Ascending aorta (tissue), 2 donors: ENCODE data around the gene SGK2. TPM values are rescaled to one million over a fixed set of nuclear protein-coding genes. Genes with fewer than 3 reads are reported as not detected.
A peak's percentile ranks its signal among the peaks of the same experiment; 100 is the strongest.

Source experiments
- DNase-seq, 2 donors: peaks; one replicate each; pipeline ENCODE4 v3.0.0-alpha.2; 2019; ENCODE audit warnings: low spot score in 2 of 2
- H3K27ac ChIP-seq, 2 donors: fragments of 200-600 bp; sonication (generic); one replicate each; pipeline ENCODE4 v1.5.1; 2016 to 2017; ENCODE audit warnings: mild to moderate bottlenecking in 1 of 2
- H3K27me3 ChIP-seq: fragments of 200-600 bp; sonication (generic); one replicate; pipeline ENCODE4 v1.5.1; 2017
- H3K36me3 ChIP-seq, 2 donors: fragments of 200-600 bp; sonication (generic); one replicate each; pipeline ENCODE4 v1.5.1; 2016
- H3K4me1 ChIP-seq, 2 donors: fragments of 200-600 bp; sonication (generic); one replicate each; pipeline ENCODE4 v1.5.1; 2016 to 2017; ENCODE audit warnings: mild to moderate bottlenecking in 1 of 2
- H3K4me3 ChIP-seq, 2 donors: fragments of 200-600 bp; sonication (generic); one replicate each; pipeline ENCODE4 v1.5.1; 2016 to 2017; ENCODE audit warnings: mild to moderate bottlenecking in 1 of 2
- H3K9me3 ChIP-seq, 2 donors: fragments of 200-600 bp; sonication (generic); one replicate each; pipeline ENCODE4 v1.5.1; 2016
- intact Hi-C: fragments of 100-400 bp; cut with DNase I; formaldehyde crosslinking; loops from one replicate; pipeline ENCODE4 v1.15.1; 2023
- total RNA-seq: library from RNA; depleted of rRNA; stranded (reverse); fragments of >200 nt; gene quantifications from one replicate; pipeline ENCODE4 v1.1.0, GENCODE V29; 2016
- TF ChIP-seq, protein P1 (sequence below), 3 experiments: fragments of 200-600 bp in 2 of 3; fragments of 450-650 bp in 1 of 3; sonication (generic) in 2 of 3; IDR thresholded peaks; one replicate each; pipeline ENCODE4 v1.5.1; 2016 to 2019; ENCODE audit warnings: antibody characterized with exemption in 3 of 3, mild to moderate bottlenecking in 1 of 3, moderate library complexity in 1 of 3

SGK2 gene
- total RNA-seq, result 0.32 TPM

GRCh38 chr20:43558412-43559146 is at the start of gene SGK2:
SGK2 (plus strand) TSS chr20:43559027; CDS start chr20:43566496, 7,469 bp downstream.
- Histone ChIP-seq H3K27ac (no peak within 1 kb of the TSS), H3K36me3 (no peaks in the 10 kb centered on the region), H3K9me3 (no peaks in the 10 kb centered on the region), H3K4me1 (no peaks in the 10 kb centered on the region), H3K27me3 (no peaks in the 10 kb centered on the region), H3K4me3 (no peak within 1 kb of the TSS)
- TF ChIP-seq, protein P1, sequence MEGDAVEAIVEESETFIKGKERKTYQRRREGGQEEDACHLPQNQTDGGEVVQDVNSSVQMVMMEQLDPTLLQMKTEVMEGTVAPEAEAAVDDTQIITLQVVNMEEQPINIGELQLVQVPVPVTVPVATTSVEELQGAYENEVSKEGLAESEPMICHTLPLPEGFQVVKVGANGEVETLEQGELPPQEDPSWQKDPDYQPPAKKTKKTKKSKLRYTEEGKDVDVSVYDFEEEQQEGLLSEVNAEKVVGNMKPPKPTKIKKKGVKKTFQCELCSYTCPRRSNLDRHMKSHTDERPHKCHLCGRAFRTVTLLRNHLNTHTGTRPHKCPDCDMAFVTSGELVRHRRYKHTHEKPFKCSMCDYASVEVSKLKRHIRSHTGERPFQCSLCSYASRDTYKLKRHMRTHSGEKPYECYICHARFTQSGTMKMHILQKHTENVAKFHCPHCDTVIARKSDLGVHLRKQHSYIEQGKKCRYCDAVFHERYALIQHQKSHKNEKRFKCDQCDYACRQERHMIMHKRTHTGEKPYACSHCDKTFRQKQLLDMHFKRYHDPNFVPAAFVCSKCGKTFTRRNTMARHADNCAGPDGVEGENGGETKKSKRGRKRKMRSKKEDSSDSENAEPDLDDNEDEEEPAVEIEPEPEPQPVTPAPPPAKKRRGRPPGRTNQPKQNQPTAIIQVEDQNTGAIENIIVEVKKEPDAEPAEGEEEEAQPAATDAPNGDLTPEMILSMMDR (IDR thresholded peaks at IDR 0.05), result no peak
- no peak for DNase-seq
- intact Hi-C loops, result no loop called here

DNA sequence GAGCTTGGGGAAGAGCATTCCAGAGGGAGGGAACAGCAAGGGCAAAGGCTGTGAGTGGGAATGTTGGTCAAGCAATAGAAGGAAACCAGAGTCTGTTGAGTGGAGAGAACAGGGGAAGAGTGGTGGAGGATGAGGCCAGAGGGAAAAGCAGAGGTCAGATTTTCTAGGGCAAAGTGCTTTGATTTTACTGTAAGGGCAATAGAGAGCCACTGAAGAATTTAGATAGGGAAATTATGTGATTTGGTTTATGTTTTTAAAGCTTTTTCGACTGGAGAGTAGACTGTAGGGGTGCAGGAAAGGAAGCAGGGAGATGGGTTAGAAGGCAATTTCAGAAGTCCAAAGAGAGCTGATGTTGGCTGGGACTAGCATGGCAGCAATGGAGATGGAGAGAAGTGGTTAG is 46.9 kb upstream of the SGK2 start:
- no peaks in the 10 kb centered on the region for H3K9me3 ChIP-seq
- no peak for DNase-seq
- peaks cover 0 to 3% of the 10 kb centered on the region in 2 donors for H3K4me1 ChIP-seq
- intact Hi-C loops, result no loop called here
- H3K27ac ChIP-seq, result no peak overlapping the region
- H3K36me3 ChIP-seq, result no peaks in the 10 kb centered on the region
- H3K4me3 ChIP-seq, result no peak overlapping the region
- H3K27me3 ChIP-seq, result peaks cover 7% of the 10 kb centered on the region
- TF ChIP-seq, protein P1 (IDR thresholded peaks at IDR 0.05), result no peak

- intact Hi-C loops, result no loop called here
- no peaks in the 10 kb centered on the region for H3K36me3 ChIP-seq
Observed at GRCh38 chr20:43513372-43513930, 45.4 kb upstream of the SGK2 start.

DNA sequence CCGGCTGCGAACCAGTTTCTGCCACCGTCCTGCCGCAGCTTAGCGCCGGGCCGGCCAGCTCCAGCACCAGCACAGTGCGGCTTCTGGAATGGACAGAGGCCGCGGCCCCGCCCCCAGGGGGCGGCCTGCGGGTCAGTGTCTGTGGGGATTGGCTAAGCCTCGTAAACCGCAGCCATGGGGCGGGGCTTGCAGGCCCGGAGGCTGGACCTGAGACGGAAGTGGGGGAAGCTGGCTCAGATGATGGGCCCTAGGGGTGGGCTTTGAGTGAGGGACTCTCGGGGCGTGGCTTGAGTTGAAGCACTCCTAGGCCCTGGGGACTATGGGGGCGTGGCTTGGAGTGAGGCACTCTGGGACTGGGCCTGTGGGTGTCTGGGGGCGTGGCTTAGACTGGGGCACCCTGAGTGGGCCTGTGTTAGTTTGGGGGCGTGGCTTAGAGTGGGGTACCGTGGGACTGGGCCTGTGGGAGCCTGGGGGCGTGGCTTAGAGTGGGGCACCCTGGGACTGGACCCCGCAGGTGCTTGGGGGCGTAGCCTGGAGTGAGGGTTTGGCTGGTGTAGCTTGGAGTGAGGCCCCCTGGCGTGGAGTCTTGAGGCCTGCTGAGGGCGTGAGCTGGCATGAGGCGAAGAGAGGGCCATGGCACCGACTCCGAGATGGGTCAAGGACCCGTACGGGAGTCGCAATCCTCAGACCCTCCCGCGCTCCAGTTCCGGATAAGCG is 44.7 kb upstream of the SGK2 start:
- Histone ChIP-seq H3K4me3 (peak overlapping the region; percentile 53 to 73), H3K4me1 (no peaks in the 10 kb centered on the region), H3K9me3 (no peaks in the 10 kb centered on the region), H3K36me3 (no peaks in the 10 kb centered on the region), H3K27ac (peak overlapping the region; percentile 66 to 77), H3K27me3 (no peaks in the 10 kb centered on the region)
- intact Hi-C loops, result loop anchor here (1.0 kb wide), 1 partner anchor 57 kb away; the partner anchor contains the start of gene SRSF6
- TF ChIP-seq, protein P1 (IDR thresholded peaks at IDR 0.05), result peak in 2 of 3 experiments; percentile 25 to 33
- peak; percentile 99 for DNase-seq

More at GRCh38 chr20:43513372-43513930, 45.4 kb upstream of the SGK2 start:
- no peaks in the 10 kb centered on the region for H3K4me1 ChIP-seq
- H3K27me3 ChIP-seq, result no peaks in the 10 kb centered on the region
- H3K4me3 ChIP-seq, result peak overlapping the region; percentile 53 to 73
- TF ChIP-seq, protein P1 (IDR thresholded peaks at IDR 0.05), result no peak
- H3K9me3 ChIP-seq, result no peaks in the 10 kb centered on the region
- H3K27ac ChIP-seq, result peak overlapping the region in 1 of 2 donors; percentile 12
- DNase-seq, result no peak

DNA sequence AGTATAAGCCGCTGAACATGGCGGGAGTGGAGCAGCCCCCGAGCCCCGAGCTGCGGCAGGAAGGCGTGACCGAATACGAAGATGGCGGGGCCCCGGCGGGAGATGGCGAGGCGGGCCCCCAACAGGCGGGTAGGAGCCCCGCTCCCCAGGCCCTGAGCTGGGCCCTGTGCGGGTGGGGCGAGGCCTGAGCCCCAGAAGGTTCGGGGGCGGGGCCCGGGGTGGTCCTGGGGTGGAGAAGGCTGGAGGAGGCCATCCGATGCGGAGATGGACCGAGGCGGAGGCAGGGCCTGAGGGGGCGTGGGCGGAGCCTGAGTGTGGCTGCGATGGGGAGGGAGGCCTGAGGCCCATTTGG is 44.2 kb upstream of the SGK2 start:
- H3K27me3 ChIP-seq, result no peaks in the 10 kb centered on the region
- no peak for DNase-seq

More for the DNA sequence above, 44.2 kb upstream of the SGK2 start:
- Histone ChIP-seq H3K4me1 (no peaks in the 10 kb centered on the region), H3K4me3 (peak overlapping the region; percentile 45 to 73), H3K27ac (peak overlapping the region; percentile 66 to 77), H3K9me3 (no peaks in the 10 kb centered on the region), H3K36me3 (no peaks in the 10 kb centered on the region)
- TF ChIP-seq, protein P1 (IDR thresholded peaks at IDR 0.05), result no peak
- intact Hi-C loops, result loop anchor here (1.0 kb wide), 1 partner anchor 57 kb away; the partner anchor contains the start of gene SRSF6
